CMK (cell line): ENCODE measurements around the gene SMIM1.
"Not testable (repeated sequence)": the region's sequence is repeated elsewhere in the genome, so short reads cannot be mapped to it uniquely, and the experiment has no call there.

Experiments
- DNase-seq: peaks from one replicate; pipeline ENCODE4 v3.0.0-alpha.2; 2010; ENCODE audit warnings: low read depth

SMIM1 gene

DNA sequence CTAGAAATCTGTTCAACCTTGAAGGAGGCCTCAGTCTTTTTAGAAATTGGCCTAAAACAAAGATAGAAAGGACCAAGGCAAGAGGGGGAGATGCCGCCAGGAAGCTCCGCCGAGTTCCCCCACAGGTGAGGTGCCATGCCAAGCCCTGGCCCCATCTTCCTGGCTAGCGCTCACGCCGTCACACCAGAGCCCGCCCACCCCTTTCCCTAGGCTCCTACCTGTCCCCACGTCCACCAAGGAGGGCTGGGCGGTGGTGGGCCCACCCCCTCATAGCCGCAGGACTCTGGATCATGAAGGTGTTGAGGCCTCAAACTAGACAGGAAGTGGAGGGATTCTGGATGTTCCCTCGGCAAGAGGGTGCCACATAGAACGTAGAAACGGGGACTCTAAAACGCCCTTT lies 35.8 kb upstream of the SMIM1 start:
- DNase-seq = no peak

DNA sequence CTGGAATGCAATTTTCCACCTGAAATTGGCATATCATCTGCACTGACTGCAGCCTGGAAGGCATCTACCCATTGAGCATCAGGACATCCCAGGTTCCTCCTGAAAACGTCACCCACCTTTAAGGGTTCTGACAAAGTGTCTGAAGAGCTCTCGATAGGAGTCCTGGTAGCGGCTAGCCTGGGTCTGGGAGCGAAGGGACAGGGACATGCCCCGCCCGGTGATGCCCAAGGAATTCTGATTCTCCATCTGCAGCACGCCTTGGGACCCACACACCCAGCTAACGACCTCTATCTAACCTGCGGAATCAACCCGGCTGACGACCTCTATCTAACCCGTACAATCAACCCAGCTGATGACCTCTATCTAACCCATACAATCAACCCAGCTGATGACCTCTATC lies 33.6 kb upstream of the SMIM1 start:
- no peak for DNase-seq

DNA sequence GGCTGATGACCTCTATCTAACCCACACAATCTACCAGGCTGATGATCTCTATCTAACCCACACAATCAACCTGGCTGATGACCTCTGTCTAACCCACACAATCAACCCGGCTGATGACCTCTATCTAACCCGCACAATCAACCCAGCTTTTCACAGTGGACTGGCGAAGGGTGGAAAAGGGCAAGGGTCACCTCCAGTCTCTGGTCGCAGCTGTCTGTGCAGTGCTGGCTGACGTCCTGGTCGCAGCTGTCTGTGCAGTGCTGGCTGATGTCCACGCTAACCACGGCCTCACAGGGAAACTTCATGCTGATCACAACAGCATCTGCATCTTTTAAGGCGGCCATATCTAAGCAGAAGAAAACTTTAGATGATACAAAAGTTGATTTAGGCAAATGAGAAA lies 32.5 kb upstream of the SMIM1 start:
- no peak for DNase-seq

DNA sequence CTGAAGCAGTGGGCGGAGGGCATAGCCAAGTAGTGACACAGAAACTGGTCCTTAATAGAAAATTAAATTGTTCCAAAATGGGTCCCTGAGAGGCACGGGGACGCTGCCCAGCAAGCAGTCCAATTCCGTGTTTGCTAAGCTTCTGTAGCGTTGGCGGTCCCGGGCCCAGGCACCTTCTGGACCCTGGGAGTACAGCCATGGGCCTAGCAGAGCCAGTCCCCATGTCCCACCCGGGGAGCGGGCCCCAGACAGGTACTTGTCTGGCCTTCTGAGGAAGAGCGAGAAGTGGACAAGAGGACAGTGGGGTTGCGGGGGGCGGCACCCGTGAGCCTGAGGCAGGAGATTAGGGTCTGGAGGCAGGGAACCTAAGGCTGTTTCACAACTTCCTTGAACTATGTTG lies 31.8 kb upstream of the SMIM1 start:
- no peak for DNase-seq

DNA sequence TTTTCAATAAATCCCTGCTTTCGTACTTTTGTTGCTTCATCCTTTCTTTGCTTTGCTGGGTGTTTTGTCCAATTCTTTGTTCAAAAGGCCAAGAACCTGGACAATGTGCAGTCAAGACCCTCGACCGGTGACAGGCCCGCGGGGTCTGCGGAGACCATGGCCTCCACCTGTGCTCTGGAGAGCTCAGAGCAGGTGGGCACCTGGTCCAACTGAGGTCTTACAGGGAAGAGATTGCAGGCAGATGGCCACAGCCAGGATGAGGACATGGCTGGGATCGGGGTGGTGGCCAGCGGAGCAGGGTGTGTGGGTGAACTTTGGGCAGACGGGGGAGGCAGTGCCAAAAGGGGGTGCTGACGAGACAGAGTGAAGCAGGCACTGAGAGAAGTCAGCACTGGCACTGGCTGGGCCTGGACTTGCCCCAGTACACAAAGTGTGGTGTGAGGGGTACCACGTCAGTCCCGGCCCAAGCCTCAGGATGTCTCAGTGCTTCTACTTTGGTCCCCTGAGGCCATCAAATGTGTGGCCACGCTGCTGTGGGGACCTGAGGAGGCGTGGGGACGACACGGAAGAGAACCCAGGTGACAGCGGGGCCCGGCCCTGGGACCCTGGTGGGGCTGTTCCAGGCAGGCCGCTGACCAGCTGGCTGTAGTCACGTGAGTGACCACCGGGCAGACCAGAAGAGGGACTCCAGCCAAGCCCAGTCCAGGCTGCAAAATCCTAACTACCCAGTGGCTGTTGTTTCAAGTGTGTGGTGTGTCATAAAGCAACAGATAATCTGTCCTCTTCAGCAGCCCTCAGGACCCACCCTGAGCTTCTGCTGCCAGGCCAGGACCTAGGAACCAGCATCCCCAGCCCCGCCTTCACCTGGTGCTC lies 30.7 kb upstream of the SMIM1 start:
- no peak for DNase-seq

DNA sequence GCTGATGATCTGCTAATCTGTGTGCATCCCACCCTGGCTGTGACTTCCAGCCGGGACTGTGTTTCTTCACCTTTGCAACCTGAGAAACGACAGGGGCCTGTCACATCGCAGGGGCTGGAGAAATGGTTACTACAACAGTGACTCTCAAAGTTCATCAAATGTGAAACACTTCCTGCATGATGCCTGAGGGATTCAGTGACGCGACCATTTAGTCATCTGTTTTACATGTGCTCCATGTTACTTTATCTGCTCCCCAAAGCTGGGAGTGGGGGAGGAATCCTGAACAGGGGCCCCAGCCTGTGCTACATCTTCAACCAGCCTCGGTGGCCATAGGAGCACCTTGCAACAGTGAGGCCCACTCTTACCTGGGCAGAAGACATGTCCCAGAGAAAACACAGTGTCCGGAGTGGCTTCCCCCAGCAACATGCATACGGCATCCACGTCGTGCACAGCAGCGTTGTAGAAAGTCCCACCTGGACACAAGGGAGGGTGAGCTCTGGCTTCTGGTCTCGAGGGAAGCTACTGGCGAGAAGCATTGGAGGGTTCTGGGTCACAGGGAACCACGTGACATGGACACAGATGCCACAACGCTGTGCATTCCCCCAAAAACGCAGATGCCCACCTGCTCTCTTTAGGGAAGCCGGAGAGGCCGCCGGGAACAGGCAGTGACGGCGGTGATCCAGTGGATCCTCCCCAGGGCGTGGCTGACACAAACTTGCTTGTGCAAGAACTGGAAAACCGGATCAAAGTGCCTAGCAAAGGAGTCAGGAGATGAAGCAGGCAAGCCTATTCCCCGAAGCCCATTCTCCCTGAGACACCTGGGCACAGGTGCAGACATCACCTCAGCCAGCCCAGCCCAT lies 29.9 kb upstream of the SMIM1 start:
- DNase-seq = no peak

DNA sequence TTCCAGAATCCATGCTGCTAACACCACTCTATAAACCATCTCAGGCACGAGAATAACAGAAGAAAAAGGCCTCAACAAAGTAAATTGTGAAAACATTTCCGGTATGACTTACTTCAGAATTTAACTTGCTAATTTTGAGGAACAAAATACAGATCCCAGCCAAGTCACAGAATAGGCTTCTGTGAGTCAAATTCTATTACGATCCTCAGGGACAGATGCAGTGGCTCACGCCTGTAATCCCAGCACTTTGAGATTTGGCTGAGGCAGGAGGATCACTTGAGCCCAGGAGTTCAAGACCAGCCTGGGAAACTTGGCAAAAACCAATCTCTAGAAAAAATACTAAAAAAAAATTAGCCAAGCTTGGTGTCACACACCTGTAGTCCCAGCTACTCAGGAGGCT lies 29.1 kb upstream of the SMIM1 start:
- DNase-seq = no peak

DNA sequence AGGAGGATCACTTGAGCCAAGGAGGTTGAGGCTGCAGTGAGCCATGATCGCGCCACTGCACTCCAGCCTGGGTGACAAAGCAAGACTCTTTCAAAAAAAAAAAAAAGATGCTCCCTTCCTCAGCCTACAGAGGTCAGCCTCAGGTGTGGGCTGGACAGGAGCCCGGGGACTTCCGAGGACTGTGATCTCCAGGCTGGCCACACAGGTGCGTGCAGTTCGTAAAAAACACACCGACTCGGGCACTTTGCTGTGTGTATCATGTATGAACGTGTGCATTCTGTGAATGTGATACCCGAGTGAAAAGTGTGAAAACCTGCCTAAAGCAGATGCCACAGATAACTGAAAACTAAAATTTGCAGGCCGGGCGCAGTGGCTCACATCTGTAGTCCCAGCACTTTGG lies 28.7 kb upstream of the SMIM1 start:
- no peak for DNase-seq

DNA sequence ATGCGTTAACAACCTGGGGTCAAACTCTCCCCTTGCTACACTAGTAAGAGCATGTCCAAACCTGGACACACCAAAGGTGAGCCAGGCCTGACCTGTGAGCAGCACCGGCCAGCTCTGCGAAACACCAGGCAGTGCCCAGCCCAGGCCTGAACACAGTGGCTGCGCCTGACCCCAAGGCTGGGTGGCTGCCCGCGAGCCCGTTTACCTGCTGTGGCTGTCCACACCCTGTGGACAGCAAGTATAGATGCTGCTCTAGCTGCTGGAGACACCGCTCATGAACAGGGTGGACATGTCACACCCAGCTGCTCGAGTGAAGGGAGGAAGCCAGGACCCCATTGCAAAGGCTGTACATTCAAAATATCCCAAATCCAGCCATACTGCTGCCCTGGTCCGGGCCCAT lies 27.9 kb upstream of the SMIM1 start:
- no peak for DNase-seq

DNA sequence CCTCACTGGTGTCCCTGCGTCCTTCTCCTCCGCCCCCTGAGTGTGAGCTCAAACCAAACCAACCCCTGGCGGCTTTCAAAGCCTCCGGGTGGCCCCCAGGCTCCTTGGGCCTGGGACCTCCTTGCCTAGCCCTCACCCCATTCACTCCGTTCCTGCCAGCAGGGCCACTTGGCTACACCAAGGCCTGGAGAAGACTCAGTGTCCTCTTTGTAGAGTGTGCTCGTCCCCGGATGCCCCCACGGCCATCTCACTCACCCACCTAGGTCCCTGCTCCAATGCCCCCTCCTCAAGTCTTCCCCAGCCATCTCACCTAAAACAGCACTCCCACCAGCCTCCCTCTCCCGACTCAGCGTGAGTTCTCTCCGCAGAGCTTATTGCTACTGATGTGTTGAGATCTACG lies 27.5 kb upstream of the SMIM1 start:
- no peak for DNase-seq

DNA sequence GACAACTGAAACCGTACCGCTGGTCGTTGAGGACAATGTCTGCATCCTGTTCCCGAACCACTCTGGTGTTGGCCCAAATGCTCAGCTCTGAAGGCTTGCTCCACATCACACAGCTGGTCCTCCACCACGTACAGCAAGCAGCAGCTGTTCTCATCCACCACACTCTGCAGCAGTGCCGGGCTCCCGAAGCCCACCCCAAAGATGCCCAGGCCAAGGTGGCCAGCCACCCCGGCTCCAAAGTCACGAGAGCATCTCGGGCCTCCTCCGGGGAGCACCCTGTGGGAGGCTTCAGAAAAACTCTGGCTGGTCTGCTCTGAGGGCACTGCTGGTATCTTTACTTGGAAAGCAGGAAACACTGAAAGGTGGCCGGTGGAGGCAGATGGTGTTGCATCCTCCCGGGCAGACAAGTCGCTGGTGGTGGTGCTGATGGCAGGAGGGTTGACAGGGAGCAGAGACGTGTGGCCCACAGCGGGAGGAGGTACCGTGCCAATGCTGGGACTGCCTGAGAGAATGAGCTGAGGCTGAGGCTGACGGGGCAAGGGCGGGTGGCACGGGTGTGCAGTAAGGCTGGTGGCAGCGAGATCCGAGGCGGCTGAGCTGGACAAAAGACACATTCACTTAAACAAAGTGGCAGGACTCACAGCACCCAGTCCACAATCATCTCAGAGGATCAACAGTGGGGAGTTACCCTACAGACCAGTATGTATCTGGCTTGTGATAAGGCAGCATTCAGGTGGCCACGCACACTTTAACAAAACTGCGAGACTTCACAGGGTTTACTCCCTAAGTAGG lies 26.8 kb upstream of the SMIM1 start:
- no peak for DNase-seq

DNA sequence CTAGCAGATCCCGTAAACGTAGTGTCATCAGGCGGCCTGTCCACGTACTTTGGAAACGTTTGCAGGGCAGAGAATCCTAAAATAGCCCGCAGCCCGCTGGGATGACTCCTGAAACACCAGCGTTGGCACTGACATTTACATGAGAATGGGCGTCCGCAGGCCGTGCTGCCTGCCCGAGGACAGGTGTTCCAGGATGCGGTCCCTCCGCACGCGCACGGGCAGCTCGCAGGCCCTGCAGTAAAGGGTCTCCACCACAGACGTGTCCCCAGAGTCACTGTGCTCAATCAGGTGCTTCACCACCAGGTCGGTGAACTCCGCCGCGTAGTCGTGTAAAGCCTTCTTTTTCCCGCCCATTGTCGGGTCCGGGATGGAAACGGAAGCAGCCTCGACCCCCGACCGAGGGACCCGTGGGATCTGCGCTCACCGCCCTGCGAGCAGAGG lies 26.1 kb upstream of the SMIM1 start:
- no peak for DNase-seq

DNA sequence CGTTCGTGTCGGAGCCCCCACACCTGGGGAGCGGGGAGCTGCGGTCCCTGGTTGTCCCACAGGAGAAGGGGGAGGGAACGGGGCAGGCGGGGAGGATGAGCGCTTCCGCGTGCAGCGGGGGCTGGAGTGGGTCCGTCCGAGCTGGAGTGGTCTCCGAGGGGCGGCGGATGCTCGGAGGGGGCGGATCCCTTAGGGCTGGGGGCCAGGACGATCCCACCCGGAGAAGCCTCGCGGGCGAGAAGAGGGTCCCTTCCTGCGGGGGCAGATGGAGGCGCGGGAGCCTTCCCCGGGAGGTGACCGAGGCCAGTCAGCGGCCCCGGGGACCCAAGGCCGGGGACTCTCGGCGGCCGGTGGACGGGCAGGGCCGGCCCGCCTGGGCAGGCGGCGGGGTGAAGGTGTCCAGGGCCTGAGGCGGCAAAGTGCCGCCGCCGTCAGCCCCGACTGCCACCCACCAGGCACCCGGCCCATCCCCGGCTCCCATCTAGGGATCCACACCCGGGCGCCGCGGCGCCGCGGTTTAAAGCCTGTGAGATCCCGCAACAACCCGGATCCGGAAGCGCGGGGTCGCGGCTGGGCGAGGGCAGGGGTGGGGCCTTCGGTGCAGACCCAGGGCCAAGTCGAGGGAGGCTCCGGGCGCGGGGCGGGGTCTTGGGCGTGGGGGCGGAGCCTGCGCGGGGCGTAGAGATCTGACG lies 25.6 kb upstream of the SMIM1 start:
- peak; percentile 80 for DNase-seq

DNA sequence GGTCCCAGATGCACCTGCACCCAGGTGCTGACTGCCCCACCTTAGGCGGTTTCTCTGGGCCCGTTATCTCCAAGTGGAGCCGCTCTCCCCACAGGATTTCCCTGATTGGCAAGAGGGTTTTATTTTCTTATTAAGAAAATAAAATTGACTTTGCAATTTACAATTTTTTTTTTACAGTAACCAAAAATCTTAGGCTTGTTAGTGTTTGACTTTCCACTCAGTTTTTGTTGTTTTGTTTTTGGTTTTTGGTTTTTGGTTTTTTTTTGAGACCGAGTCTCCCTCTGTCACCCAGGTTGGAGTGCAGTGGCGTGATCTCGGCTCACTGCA lies 25.1 kb upstream of the SMIM1 start:
- no peak for DNase-seq

DNA sequence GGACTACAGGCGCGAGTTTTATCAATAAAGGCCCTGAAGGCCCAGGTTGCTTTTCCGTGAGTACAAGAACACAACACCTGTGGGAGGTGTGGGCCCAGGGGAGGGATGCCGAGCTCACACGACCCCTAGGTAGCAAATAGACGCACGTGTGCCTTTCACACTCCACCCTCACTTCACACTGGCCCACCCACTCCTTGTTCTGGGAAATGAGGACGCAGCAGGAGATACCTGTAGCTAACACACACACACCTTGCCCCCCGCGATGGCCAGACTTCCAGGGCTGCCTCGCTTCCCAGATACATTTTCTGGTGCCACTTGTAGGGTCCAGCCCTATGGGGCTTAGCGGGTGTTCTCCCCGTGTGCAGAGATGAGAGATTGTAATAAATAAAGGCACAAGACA lies 24.6 kb upstream of the SMIM1 start:
- DNase-seq = no peak

DNA sequence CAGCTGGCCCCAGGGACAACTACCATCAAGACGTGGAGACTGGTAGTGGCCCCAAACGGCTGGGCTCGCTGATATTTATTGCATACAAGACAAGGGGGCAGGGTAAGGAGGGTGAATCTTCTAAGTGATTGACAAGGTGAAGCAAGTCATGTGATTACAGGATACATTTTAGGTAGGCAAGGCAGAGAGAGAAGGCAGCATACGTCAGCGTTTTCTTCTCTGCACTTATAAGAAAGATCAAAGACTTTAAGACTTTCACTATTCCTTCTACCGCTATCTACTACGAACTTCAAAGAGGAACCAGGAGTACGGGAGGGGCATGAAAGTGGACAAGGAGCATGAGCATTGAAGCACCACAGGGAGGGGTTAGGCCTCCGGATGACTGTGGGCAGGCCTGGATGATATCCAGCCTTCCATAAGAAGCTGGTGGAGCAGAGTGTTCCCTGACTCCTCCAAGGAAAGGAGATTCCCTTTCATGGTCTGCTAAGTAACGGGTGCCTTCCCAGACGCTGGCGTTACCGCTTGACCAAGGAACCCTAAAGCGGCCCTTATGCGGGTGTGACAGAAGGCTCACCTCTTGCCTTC lies 24.1 kb upstream of the SMIM1 start:
- not testable (repeated sequence) for DNase-seq

DNA sequence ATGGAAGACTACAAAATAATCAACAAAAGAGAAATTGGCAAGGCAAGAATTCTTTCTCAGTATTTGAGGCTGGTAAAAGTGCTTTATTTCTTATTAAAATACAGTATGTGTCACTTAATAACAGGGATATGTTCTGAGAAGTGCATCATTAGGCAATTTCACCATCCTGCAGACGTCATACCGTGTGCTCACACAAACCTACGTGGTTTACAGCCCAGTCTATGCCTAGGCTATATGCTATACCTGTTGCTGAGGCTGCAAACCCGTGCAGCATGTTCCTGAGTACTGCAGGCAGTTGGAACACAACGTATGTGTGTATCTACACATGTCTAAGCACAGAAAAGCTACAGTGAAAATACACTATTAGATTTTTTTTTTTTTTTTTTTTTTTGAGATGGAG lies 23.0 kb upstream of the SMIM1 start:
- DNase-seq = no peak

DNA sequence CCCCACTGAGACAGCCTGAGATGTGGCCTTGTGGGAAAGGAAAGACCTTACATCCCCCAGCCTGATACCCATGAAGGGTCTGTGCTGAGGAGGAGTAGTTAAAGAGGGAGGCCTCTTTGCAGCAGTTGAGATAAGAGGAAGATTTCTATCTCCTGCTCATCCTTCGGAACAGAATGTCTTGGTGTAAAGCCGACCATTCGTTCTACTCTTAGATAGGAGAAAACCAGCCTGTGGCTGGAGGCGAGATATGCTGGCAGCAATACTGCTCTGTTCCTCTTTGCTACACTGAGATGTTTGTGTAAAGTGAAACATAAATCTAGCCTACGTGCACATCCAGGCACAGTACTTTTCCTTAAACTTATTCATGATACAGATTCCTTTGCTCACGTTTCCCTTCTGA lies 21.8 kb upstream of the SMIM1 start:
- DNase-seq = no peak

DNA sequence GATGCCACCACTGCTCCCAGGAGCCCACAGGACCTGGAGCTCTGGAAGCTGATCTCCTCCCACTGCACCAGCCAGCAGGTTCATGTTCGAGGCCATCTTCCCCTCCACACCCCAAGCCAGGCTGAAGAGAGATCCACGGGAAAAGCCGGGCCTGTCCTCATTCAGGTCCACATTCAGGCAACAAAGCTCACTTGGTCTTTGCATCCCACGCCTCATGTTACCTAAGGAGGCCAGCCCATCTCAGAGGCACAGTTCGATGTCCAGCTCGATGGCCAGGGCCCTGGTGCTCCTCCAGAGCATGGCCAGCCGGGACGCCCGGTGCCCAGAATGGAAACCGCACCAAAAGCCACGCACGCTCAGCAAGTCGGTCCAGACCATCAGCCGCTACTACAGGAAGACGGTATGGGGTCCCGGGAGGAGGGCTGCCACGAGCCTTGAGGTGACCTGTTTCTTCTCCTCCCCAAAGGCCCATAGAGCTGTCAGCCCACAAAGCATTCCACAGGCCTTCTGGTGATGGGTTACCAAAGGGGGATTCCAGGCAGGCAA lies 20.1 kb upstream of the SMIM1 start, which contains the start of gene CCDC27:
Gene CCDC27 (plus strand): TSS at position 51 of the 546 bp plus-strand sequence. CDS start 32 bp downstream, at position 83.
- no peak for DNase-seq

DNA sequence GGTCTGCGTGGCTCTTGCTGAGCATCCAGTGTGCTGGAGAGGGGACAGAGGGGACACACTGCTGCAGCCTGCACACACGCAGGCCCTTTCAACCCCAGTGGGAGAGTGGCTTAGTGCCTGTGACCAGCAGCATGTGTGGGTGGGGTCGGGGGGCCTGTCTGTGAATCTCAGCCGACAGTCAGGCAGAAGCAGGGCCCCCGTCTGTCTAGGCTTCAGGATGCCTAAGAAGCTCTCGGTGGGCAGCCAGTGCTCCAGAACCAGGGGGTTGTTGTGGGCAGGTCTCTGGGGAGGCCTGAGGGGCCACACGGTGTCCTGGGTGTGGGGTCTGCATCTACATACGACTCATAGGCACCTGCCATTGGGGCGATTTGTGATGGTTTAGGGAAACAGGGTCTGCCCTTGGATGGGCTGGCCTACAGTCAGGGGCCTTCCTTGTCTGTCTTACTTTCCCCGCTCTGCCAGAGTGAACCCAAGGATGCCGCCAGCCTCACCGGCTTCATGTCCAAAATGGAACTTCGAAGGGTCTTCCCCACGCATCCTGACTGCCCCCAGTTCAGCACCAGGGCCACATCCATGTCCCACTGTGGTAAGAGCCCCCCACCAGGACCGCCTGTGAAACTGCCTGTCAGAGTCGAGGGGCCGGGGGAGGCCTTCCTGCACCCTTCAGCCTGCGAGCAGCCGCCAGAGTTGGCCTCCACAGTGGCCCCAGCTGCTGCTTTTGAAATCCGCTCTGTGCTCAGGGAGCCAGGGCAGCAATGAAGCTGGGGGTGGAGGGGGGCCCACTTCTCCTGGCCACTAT lies 18.7 kb upstream of the SMIM1 start:
- no peak for DNase-seq
